Progenitor cell of endocrine pancreas (in vitro differentiated cells): ENCODE measurements around the gene NR2C1. TPM values are rescaled to one million over a fixed set of nuclear protein-coding genes. Genes with fewer than 3 reads are reported as not detected.
"Not testable (repeated sequence)": the region's sequence is repeated elsewhere in the genome, so short reads cannot be mapped to it uniquely, and the experiment has no call there.

Source experiments
- DNase-seq: peaks from one replicate; pipeline ENCODE4 v3.0.0; 2021; ENCODE audit warnings: low spot score; ENCODE audit not compliant: unreplicated experiment
- H3K27ac Mint-ChIP-seq: 2 replicates; pipeline ENCODE4 v1.8.0; 2021; ENCODE audit warnings: mild to moderate bottlenecking, moderate library complexity, mixed read lengths
- H3K27me3 Mint-ChIP-seq: 2 replicates; pipeline ENCODE4 v1.8.0; 2021; ENCODE audit warnings: mixed read lengths
- H3K36me3 Mint-ChIP-seq: 2 replicates; pipeline ENCODE4 v1.8.0; 2022; ENCODE audit warnings: mixed read lengths; ENCODE audit not compliant: insufficient read depth
- H3K4me1 Mint-ChIP-seq: 2 replicates; pipeline ENCODE4 v1.8.0; 2021; ENCODE audit warnings: low read depth, mixed read lengths
- H3K4me3 Mint-ChIP-seq: 2 replicates; pipeline ENCODE4 v1.8.0; 2021; ENCODE audit warnings: low read depth, mild to moderate bottlenecking, moderate library complexity, mixed read lengths
- H3K9me3 Mint-ChIP-seq: 2 replicates; pipeline ENCODE4 v1.8.0; 2021; ENCODE audit warnings: low read depth, mixed read lengths
- CTCF ChIP-seq: fragments of 200-600 bp; sonication (generic); IDR thresholded peaks from one replicate; pipeline ENCODE4 v1.5.0; 2021; ENCODE audit warnings: antibody characterized with exemption, mild to moderate bottlenecking; ENCODE audit not compliant: unreplicated experiment
- total RNA-seq: library from RNA; stranded (reverse); gene quantifications from 2 replicates; pipeline ENCODE4 v1.2.1, GENCODE V29; 2021

Gene NR2C1
- total RNA-seq, 1 donor from 2014 or later = 58.9 TPM

DNA sequence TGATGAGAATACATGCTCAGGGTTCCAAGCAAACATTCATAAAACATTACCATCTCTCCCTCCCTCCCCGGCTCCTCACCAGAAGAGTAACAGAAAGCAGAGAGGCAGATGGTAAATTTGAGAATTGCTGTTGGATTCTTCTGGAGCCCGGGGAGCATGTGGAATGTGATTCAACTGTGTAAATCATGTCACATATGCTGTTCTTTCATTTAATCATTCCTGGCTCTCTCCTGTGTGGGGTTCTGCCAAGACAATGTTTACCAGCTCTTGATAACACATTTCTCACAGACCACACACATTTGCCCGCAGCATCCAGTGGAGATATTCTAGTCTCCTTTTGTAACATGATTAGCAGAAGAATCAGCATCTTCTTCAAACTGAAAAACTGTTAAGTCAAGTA, 23.4 kb upstream of the NR2C1 start:
- Mint-ChIP-seq H3K27ac (peak overlapping the region; percentile 17), H3K27me3 (no peaks in the 10 kb centered on the region), H3K4me1 (peaks cover 28% of the 10 kb centered on the region), H3K36me3 (peaks cover 29% of the 10 kb centered on the region), H3K9me3 (no peaks in the 10 kb centered on the region), H3K4me3 (no peak overlapping the region)
- no peak for TF ChIP-seq CTCF
- DNase-seq = no peak

DNA sequence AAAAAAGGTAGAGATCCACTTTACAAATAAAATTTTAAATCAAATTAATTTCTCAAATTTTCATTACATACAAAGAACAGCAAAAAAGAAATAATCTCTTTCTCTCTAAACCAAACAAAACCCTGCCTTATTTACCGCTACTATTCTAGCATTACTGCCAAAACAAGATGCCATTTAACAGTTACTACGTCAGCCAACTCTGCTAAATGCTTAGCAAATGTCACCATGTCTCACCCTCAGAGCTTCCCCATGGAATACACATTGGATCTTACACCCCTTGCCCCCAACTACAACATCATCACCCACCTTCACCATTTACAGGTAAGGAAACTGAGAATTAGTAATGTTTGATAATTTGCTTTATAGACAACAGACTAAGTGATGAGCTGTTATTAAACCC, 23.0 kb upstream of the NR2C1 start:
- H3K36me3 Mint-ChIP-seq = peaks cover 29% of the 10 kb centered on the region
- DNase-seq = no peak
- no peak for TF ChIP-seq CTCF
- peak overlapping the region; percentile 17 for H3K27ac Mint-ChIP-seq
- H3K27me3 Mint-ChIP-seq = no peaks in the 10 kb centered on the region
- H3K4me3 Mint-ChIP-seq = no peak overlapping the region
- H3K9me3 Mint-ChIP-seq = no peaks in the 10 kb centered on the region
- peaks cover 28% of the 10 kb centered on the region for H3K4me1 Mint-ChIP-seq

- not testable (repeated sequence) for H3K27ac Mint-ChIP-seq, H3K9me3 Mint-ChIP-seq, H3K4me3 Mint-ChIP-seq, DNase-seq, H3K27me3 Mint-ChIP-seq
- H3K4me1 Mint-ChIP-seq = peaks cover 28% of the 10 kb centered on the region
- peaks cover 29% of the 10 kb centered on the region for H3K36me3 Mint-ChIP-seq
Measured at GRCh38 chr12:95095866-95096265, 22.4 kb upstream of the NR2C1 start.

- no peak for TF ChIP-seq CTCF
- H3K9me3 Mint-ChIP-seq = no peaks in the 10 kb centered on the region
- H3K4me1 Mint-ChIP-seq = peaks cover 10% of the 10 kb centered on the region
- H3K27me3 Mint-ChIP-seq = no peaks in the 10 kb centered on the region
- DNase-seq = no peak
- no peak overlapping the region for H3K27ac Mint-ChIP-seq
- peaks cover 31% of the 10 kb centered on the region for H3K36me3 Mint-ChIP-seq
- H3K4me3 Mint-ChIP-seq = no peak overlapping the region
Measured at GRCh38 chr12:95089462-95089861, 16.0 kb upstream of the NR2C1 start.

- Mint-ChIP-seq H3K27ac (peak overlapping the region; percentile 41), H3K9me3 (no peaks in the 10 kb centered on the region), H3K4me1 (peaks cover 20% of the 10 kb centered on the region), H3K4me3 (no peak overlapping the region), H3K36me3 (peaks cover 30% of the 10 kb centered on the region), H3K27me3 (no peaks in the 10 kb centered on the region)
- TF ChIP-seq CTCF = no peak
- DNase-seq = no peak
Measured at GRCh38 chr12:95088379-95088778, 15.0 kb upstream of the NR2C1 start.

DNA sequence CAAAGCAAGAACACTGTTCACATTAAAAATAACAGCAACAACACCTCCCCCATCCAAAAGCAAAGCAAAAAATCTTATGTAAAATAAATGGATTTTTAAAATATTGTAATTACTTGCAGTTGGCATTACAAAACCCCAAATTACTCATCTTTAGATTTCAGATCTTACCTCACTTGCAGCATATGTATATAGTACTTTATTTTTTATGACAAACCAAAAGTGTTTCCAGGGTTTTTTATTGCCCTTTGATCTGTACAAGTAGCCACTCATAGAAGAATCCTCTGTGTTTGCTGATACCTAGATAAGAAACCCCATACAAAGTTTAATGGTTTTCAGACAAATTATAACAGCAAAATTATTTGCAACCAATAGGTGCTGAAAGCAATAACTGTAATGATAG, 12.2 kb upstream of the NR2C1 start:
- Mint-ChIP-seq H3K27me3 (no peaks in the 10 kb centered on the region), H3K27ac (peak overlapping the region; percentile 14), H3K9me3 (no peaks in the 10 kb centered on the region), H3K36me3 (peaks cover 23% of the 10 kb centered on the region), H3K4me1 (peaks cover 20% of the 10 kb centered on the region), H3K4me3 (no peak overlapping the region)
- no peak for TF ChIP-seq CTCF
- DNase-seq = no peak
